HepG2 (cell line): Measurements from ENCODE around the gene VPS18. TPM values are rescaled to one million over a fixed set of nuclear protein-coding genes. Genes with fewer than 3 reads are reported as not detected.

Source experiments
- ARID4A ChIP-seq: sonication (generic); formaldehyde crosslinking; IDR thresholded peaks from 2 replicates; pipeline ENCODE4 v1.5.0; 2020; ENCODE audit warnings: mild to moderate bottlenecking, missing genetic modification reagents, borderline replicate concordance
- ELF3 ChIP-seq: IDR thresholded peaks from 2 replicates; pipeline ENCODE4 v1.6.1; 2016; ENCODE audit warnings: missing genetic modification reagents, missing compliant biosample characterization
- GATAD1 ChIP-seq: IDR thresholded peaks from 2 replicates; pipeline ENCODE4 v1.6.1; 2016; ENCODE audit warnings: missing genetic modification reagents, missing compliant biosample characterization
- GATAD2A ChIP-seq: IDR thresholded peaks from 2 replicates; pipeline ENCODE4 v1.6.1; 2016
- MTERF4 ChIP-seq: sonication (generic); formaldehyde crosslinking; IDR thresholded peaks from 2 replicates; pipeline ENCODE4 v1.8.0; 2023; ENCODE audit warnings: mild to moderate bottlenecking, missing genetic modification reagents
- PHF21A ChIP-seq: sonication (generic); formaldehyde crosslinking; IDR thresholded peaks from 2 replicates; pipeline ENCODE4 v1.5.0; 2020; ENCODE audit warnings: mild to moderate bottlenecking, missing genetic modification reagents
- POGK ChIP-seq: sonication (generic); formaldehyde crosslinking; conservative IDR thresholded peaks from 2 replicates; pipeline ENCODE4 v1.8.0; 2022; ENCODE audit warnings: mild to moderate bottlenecking, moderate library complexity, missing genetic modification reagents
- SKIL ChIP-seq: sonication (generic); formaldehyde crosslinking; IDR thresholded peaks from 2 replicates; pipeline ENCODE4 v1.8.0; 2022; ENCODE audit warnings: missing genetic modification reagents, mild to moderate bottlenecking, moderate library complexity, borderline replicate concordance
- YEATS4 ChIP-seq: sonication (generic); formaldehyde crosslinking; IDR thresholded peaks from 2 replicates; pipeline ENCODE4 v1.4.0; 2020; ENCODE audit warnings: missing genetic modification reagents, borderline replicate concordance
- ZNF101 ChIP-seq: sonication (generic); formaldehyde crosslinking; IDR thresholded peaks from 2 replicates; pipeline ENCODE4 v1.4.0; 2020; ENCODE audit warnings: mild to moderate bottlenecking, low read depth, missing genetic modification reagents, borderline replicate concordance
- ZNF124 ChIP-seq: sonication (generic); formaldehyde crosslinking; IDR thresholded peaks from 2 replicates; pipeline ENCODE4 v1.4.0; 2020; ENCODE audit warnings: missing genetic modification reagents
- ZNF782 ChIP-seq: sonication (generic); formaldehyde crosslinking; IDR thresholded peaks from 2 replicates; pipeline ENCODE4 v1.4.0; 2020; ENCODE audit warnings: missing genetic modification reagents, mild to moderate bottlenecking, borderline replicate concordance
- polyA plus RNA-seq, 8 experiments: library from polyadenylated mRNA; depleted of rRNA in 3 of 8; stranded (reverse) in 7 of 8; unstranded in 1 of 8; fragments of >200 nt; fragmentation: Illumina TruSeq in 4 of 8; extraction: Trizol in 4 of 8; gene quantifications; 2 replicates each; pipeline versions ENCODE4 v1.2.1 to v1.2.3, GENCODE V29; 2011 to 2016; ENCODE audit warnings: low read depth in 4 of 8, missing spikeins in 1 of 8, mixed read lengths in 1 of 8; ENCODE audit not compliant: insufficient read depth in 1 of 8
- total RNA-seq, 5 experiments: library from RNA; depleted of rRNA; stranded (reverse); fragments of >200 nt; fragmentation: Illumina TruSeq; extraction: Trizol; gene quantifications; 2 replicates each; pipeline ENCODE4 v1.2.3, GENCODE V29; 2016; ENCODE audit warnings: low read depth in 1 of 5

Gene VPS18
- total and polyA plus RNA-seq, 2 of the 13 experiments (the other 11 are each of a cell fraction or from before 2014, with no cell fraction given): 5.8 to 17.0 TPM

GRCh38 chr15:40859206-40859851 is 34.9 kb upstream of the VPS18 start (continued):
- TF ChIP-seq MTERF4 (peak; percentile 71; the same call in 1 of the 2 replicates), POGK (CRISPR knock-in tag) (peak; percentile 84), ZNF124 (no peak), PHF21A (CRISPR knock-in tag) (no peak), YEATS4 (CRISPR knock-in tag) (no peak), GATAD1 (peak; percentile 20; the same call in 1 of the 2 replicates), ELF3 (CRISPR knock-in tag) (0 out of 2 replicates have a peak, but pooled peaks have one; percentile 47), SKIL (no peak), ZNF101 (no peak), GATAD2A (CRISPR knock-in tag) (peak; percentile 54; the same call in 1 of the 2 replicates), ARID4A (CRISPR knock-in tag) (peak; percentile 31; the same call in 1 of the 2 replicates), ZNF782 (CRISPR knock-in tag) (0 out of 2 replicates have a peak, but pooled peaks have one; percentile 0)
- TF ChIP-seq, all 625 proteins: peak for 63
